RWPE2 (cell line): ENCODE results near the gene SHH.
A peak's percentile ranks its signal among the peaks of the same experiment; 100 is the strongest.

ENCODE experiments used
- ATAC-seq: fragments of 200-7000 bp; cut with Tn5 transposase; 3 replicates; pipeline ENCODE4 v1.9.1; 2021; ENCODE audit warnings: low read depth
- DNase-seq: peaks from one replicate; pipeline ENCODE4 v3.0.0-alpha.2; 2020; ENCODE audit warnings: low spot score
- H3K27ac ChIP-seq: fragments of 450-650 bp; 2 replicates; pipeline ENCODE4 v1.5.1; 2017; ENCODE audit warnings: mild to moderate bottlenecking; ENCODE audit not compliant: poor library complexity, severe bottlenecking
- H3K27me3 ChIP-seq: fragments of 250-450 bp; sonication (Bioruptor Pico); 2 replicates; pipeline ENCODE4 v1.5.1; 2021; ENCODE audit warnings: mild to moderate bottlenecking, moderate library complexity; ENCODE audit not compliant: insufficient read depth, poor library complexity, severe bottlenecking
- H3K36me3 ChIP-seq: fragments of 250-450 bp; sonication (Bioruptor Pico); 2 replicates; pipeline ENCODE4 v1.5.1; 2020; ENCODE audit warnings: low read depth, mild to moderate bottlenecking, moderate library complexity
- H3K4me1 ChIP-seq: fragments of 250-450 bp; sonication (Bioruptor Pico); 2 replicates; pipeline ENCODE4 v1.5.1; 2021; ENCODE audit warnings: mild to moderate bottlenecking, moderate library complexity; ENCODE audit not compliant: insufficient read depth, poor library complexity, severe bottlenecking
- H3K4me3 ChIP-seq: fragments of 250-450 bp; sonication (Bioruptor Pico); 2 replicates; pipeline ENCODE4 v1.5.1; 2021; ENCODE audit warnings: mild to moderate bottlenecking, moderate library complexity; ENCODE audit not compliant: severe bottlenecking
- H3K9me3 ChIP-seq: fragments of 250-450 bp; sonication (Bioruptor Pico); 2 replicates; pipeline ENCODE4 v1.5.1; 2021; ENCODE audit warnings: mild to moderate bottlenecking, moderate library complexity; ENCODE audit not compliant: severe bottlenecking
- TF ChIP-seq, protein P1 (sequence below): fragments of 450-650 bp; IDR thresholded peaks from one replicate; pipeline ENCODE4 v1.5.1; 2017; ENCODE audit warnings: mild to moderate bottlenecking, moderate library complexity; ENCODE audit not compliant: poor library complexity, severe bottlenecking

Gene SHH

DNA sequence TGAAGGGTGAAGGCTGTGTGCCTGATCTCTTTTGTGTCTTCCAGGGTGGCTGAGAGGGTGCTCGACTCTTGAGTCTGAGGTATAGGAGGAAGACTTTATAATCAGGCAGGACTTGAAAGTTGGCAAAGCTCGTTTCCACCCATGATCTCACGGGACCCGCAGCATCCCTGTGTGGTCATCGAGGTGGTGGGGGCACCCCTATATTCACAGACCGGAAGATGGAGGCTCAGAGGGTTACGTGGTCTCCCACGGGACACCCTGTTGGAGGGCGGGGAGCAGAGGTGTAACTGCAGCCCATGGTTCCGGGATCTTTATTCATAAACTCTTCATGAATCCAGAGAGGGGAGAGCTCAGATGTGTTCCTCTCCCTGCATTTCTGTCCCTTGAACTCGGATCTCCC, 9.6 kb upstream of the SHH start:
- no peak for ATAC-seq
- no peak overlapping the region for H3K27ac ChIP-seq
- H3K36me3 ChIP-seq: no peaks in the 10 kb centered on the region
- H3K9me3 ChIP-seq: no peaks in the 10 kb centered on the region
- no peaks in the 10 kb centered on the region for H3K27me3 ChIP-seq
- no peak for DNase-seq
- no peak overlapping the region for H3K4me3 ChIP-seq
- peaks cover 11% of the 10 kb centered on the region for H3K4me1 ChIP-seq
- TF ChIP-seq, protein P1, sequence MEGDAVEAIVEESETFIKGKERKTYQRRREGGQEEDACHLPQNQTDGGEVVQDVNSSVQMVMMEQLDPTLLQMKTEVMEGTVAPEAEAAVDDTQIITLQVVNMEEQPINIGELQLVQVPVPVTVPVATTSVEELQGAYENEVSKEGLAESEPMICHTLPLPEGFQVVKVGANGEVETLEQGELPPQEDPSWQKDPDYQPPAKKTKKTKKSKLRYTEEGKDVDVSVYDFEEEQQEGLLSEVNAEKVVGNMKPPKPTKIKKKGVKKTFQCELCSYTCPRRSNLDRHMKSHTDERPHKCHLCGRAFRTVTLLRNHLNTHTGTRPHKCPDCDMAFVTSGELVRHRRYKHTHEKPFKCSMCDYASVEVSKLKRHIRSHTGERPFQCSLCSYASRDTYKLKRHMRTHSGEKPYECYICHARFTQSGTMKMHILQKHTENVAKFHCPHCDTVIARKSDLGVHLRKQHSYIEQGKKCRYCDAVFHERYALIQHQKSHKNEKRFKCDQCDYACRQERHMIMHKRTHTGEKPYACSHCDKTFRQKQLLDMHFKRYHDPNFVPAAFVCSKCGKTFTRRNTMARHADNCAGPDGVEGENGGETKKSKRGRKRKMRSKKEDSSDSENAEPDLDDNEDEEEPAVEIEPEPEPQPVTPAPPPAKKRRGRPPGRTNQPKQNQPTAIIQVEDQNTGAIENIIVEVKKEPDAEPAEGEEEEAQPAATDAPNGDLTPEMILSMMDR: no peak

DNA sequence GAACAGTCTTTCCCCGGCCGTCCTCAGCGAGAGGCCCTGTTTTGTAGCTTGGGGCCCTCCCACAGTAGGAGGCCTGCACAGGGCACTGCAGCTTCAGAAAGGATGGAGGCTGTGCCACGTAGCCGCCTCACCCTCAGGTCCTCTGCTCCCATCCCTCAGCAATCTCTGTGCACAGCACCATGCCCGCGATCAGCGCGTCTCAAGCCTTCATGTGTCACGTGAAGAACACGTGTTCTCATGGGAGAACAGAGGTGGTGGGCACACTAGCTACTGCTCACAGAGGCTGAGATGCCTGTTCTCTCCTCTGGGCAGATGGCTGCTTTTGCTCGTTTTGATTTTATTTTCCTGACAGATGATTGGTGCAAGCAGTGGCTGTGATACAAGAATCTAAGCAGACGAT, 8.5 kb upstream of the SHH start:
- Histone ChIP-seq H3K27me3 (no peaks in the 10 kb centered on the region), H3K9me3 (no peaks in the 10 kb centered on the region), H3K4me1 (peaks cover 11% of the 10 kb centered on the region), H3K36me3 (no peaks in the 10 kb centered on the region), H3K4me3 (no peak overlapping the region), H3K27ac (no peak overlapping the region)
- no peak for DNase-seq
- TF ChIP-seq, protein P1: no peak
- no peak for ATAC-seq

DNA sequence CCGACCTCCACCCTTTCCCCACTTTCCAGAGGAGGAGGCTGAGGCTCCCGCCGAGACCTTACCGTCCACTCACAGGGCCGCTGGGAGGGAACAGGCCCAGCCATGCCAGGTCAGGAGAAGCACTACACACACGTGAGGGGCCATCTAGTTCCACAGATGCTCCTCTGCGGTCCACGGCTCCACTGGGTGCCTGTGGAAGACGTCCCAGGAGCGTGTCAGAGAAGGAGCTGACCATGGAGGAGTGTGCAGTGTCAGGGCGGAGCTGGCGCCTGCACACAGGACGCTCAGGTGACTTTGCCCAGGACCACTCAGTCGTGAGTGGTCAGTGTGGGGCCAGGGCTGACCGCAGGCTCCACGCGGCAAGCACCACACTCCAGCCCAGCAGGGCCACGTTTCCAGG, 8.0 kb upstream of the SHH start:
- Histone ChIP-seq H3K36me3 (no peaks in the 10 kb centered on the region), H3K27ac (no peak overlapping the region), H3K27me3 (no peaks in the 10 kb centered on the region), H3K4me1 (peaks cover 10% of the 10 kb centered on the region), H3K4me3 (no peak overlapping the region), H3K9me3 (no peaks in the 10 kb centered on the region)
- DNase-seq (peak; percentile 50), ATAC-seq (no peak)
- TF ChIP-seq, protein P1: no peak

DNA sequence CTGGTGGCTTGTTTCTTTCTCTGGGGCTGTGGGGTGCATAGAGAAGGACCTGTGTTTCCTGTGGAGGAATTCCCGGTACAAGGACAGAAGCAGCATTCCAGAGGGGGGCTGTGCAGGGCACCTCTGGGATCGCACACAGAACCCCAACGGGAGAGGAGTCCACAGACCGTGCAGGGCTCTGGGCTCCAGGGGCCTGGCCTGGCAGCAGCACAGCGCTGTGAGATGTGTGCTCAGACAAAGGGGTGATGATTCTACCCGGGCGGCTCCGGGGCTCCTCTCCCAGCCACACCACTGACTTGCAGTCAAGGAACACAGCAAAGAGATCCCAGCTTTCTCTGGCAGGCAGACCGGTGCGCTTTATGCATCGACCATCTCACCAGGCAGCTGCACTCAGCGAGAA, 6.9 kb upstream of the SHH start:
- Histone ChIP-seq H3K36me3 (no peaks in the 10 kb centered on the region), H3K27ac (no peak overlapping the region), H3K27me3 (no peaks in the 10 kb centered on the region), H3K4me3 (no peak overlapping the region), H3K4me1 (no peaks in the 10 kb centered on the region), H3K9me3 (no peaks in the 10 kb centered on the region)
- DNase-seq: peak; percentile 17
- no peak for ATAC-seq
- TF ChIP-seq, protein P1: no peak

DNA sequence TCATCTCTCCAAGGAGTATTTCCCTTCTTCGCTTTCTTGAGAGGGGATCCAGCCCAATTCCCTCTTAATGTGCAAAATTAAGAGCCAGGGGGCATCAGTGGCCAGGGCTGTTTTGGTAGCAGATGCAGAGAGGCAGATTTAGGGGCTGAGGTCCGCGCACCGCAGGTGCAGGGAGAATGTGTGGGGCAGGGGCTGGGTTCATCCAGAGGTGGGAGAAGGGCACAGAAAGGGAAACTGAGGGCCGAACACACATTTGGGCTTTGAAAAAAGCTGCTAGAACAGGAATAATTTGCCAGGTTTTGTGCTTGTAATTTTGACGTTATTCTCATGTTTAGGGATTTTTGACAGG, 6.5 kb upstream of the SHH start:
- H3K36me3 ChIP-seq: no peaks in the 10 kb centered on the region
- no peak overlapping the region for H3K4me3 ChIP-seq
- no peak for ATAC-seq
- TF ChIP-seq, protein P1: no peak
- no peak for DNase-seq
- no peak overlapping the region for H3K27ac ChIP-seq
- H3K27me3 ChIP-seq: peaks cover 3% of the 10 kb centered on the region
- no peaks in the 10 kb centered on the region for H3K4me1 ChIP-seq
- no peaks in the 10 kb centered on the region for H3K9me3 ChIP-seq
